Adrenal gland (tissue), 5 donors: ENCODE data around the gene CCDC102A.

Experiments
- POLR2A ChIP-seq, 2 donors: fragments of 450-650 bp; IDR thresholded peaks; one replicate each; pipeline ENCODE4 v1.6.1; 2017; ENCODE audit warnings: antibody characterized with exemption in 2 of 2, mild to moderate bottlenecking in 2 of 2, moderate library complexity in 1 of 2
- TF ChIP-seq, protein P1 (sequence below), 6 experiments: fragments of 450-650 bp in 4 of 6; fragments of 200-600 bp in 2 of 6; sonication (generic) in 1 of 6; IDR thresholded peaks; 1 replicate in 5 of 6; 2 replicates in 1 of 6; pipeline versions ENCODE4 v1.5.1 to v1.8.0; 2016 to 2021; ENCODE audit warnings: antibody characterized with exemption in 6 of 6, mild to moderate bottlenecking in 2 of 6, moderate library complexity in 1 of 6
- donor health status: DM: no; HTN: no; CAD: no.

DNA sequence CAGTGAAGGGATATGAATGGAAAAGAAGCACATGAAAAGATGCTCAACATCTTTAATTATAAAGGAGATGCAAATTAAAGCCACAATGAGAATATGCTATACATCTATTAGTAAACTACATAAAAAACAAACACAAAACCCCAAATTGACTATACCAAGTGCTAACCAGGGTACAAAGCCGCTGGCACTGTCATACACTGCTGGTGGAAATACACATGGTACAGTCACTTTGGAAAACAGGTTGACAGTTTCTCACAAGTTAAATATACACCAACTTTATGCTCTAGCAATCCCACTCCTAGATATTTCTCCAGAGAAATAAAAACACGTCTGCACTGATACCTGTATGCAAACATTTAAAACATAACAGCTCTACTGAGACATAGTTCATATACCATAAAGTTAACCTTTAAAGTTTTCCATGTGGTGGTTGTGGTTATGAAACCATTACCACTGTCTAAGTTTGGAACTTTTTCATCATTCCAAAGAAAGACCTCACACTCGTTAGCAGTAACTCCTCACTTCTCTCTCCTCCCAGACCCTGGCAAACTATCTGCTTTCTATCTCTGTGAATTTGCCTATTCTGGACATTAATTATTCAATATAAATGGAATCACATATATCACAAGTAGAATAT lies 48.8 kb upstream of the CCDC102A start:
- no peak for TF ChIP-seq POLR2A (IDR thresholded peaks at IDR 0.05)
- TF ChIP-seq, protein P1, sequence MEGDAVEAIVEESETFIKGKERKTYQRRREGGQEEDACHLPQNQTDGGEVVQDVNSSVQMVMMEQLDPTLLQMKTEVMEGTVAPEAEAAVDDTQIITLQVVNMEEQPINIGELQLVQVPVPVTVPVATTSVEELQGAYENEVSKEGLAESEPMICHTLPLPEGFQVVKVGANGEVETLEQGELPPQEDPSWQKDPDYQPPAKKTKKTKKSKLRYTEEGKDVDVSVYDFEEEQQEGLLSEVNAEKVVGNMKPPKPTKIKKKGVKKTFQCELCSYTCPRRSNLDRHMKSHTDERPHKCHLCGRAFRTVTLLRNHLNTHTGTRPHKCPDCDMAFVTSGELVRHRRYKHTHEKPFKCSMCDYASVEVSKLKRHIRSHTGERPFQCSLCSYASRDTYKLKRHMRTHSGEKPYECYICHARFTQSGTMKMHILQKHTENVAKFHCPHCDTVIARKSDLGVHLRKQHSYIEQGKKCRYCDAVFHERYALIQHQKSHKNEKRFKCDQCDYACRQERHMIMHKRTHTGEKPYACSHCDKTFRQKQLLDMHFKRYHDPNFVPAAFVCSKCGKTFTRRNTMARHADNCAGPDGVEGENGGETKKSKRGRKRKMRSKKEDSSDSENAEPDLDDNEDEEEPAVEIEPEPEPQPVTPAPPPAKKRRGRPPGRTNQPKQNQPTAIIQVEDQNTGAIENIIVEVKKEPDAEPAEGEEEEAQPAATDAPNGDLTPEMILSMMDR (IDR thresholded peaks at IDR 0.05): no peak
